Trophoblast cell (in vitro differentiated cells and primary cell): ENCODE data around the gene POLR1A.

Experiments
- DNase-seq, 2 donors: peaks; one replicate each; pipeline ENCODE4 v3.0.0-alpha.2; 2016
- H2AFZ ChIP-seq: 2 replicates; pipeline ENCODE4 v1.6.1; 2013; ENCODE audit warnings: low read length, moderate library complexity, mild to moderate bottlenecking; ENCODE audit not compliant: insufficient read depth, poor library complexity
- H2AK5ac ChIP-seq: 2 replicates; pipeline ENCODE4 v1.6.1; 2013; ENCODE audit warnings: mild to moderate bottlenecking, low read length
- H2BK120ac ChIP-seq: 2 replicates; pipeline ENCODE4 v1.6.1; 2013; ENCODE audit warnings: low read length, mild to moderate bottlenecking, moderate library complexity; ENCODE audit not compliant: insufficient read depth, poor library complexity
- H2BK12ac ChIP-seq: 2 replicates; pipeline ENCODE4 v1.6.1; 2013; ENCODE audit warnings: mild to moderate bottlenecking, low read length, moderate library complexity
- H2BK5ac ChIP-seq: 2 replicates; pipeline ENCODE4 v1.6.1; 2013; ENCODE audit warnings: low read length, low read depth, moderate library complexity, mild to moderate bottlenecking; ENCODE audit not compliant: poor library complexity
- H3K14ac ChIP-seq: 2 replicates; pipeline ENCODE4 v1.6.1; 2013; ENCODE audit warnings: mild to moderate bottlenecking, low read length
- H3K18ac ChIP-seq: 2 replicates; pipeline ENCODE4 v1.6.1; 2013; ENCODE audit warnings: mild to moderate bottlenecking, low read length
- H3K23ac ChIP-seq: 2 replicates; pipeline ENCODE4 v1.6.1; 2013; ENCODE audit warnings: low read length
- H3K27ac ChIP-seq: 2 replicates; pipeline ENCODE4 v1.5.1; 2013; ENCODE audit warnings: low read depth, mild to moderate bottlenecking, inconsistent platforms, low read length, moderate library complexity
- H3K27me3 ChIP-seq: 2 replicates; pipeline ENCODE4 v1.6.1; 2013; ENCODE audit warnings: inconsistent platforms, mild to moderate bottlenecking, low read length, moderate library complexity; ENCODE audit not compliant: insufficient read depth
- H3K36me3 ChIP-seq, 2 experiments: 1 replicate in 1 of 2; 2 replicates in 1 of 2; pipeline ENCODE4 v1.6.1; 2013; ENCODE audit warnings: low read length in 2 of 2, mild to moderate bottlenecking in 2 of 2, moderate library complexity in 1 of 2; ENCODE audit not compliant: insufficient read depth in 2 of 2, control insufficient read depth in 1 of 2
- H3K4ac ChIP-seq: 2 replicates; pipeline ENCODE4 v1.6.1; 2013; ENCODE audit warnings: low read depth, mild to moderate bottlenecking, low read length, moderate library complexity
- H3K4me1 ChIP-seq, 2 experiments: 1 replicate in 1 of 2; 2 replicates in 1 of 2; pipeline ENCODE4 v1.6.1; 2013; ENCODE audit warnings: low read length in 2 of 2, mild to moderate bottlenecking in 2 of 2, moderate library complexity in 1 of 2; ENCODE audit not compliant: insufficient read depth in 2 of 2, control insufficient read depth in 1 of 2
- H3K4me2 ChIP-seq: 2 replicates; pipeline ENCODE4 v1.6.1; 2013; ENCODE audit warnings: inconsistent platforms, mild to moderate bottlenecking, low read length, moderate library complexity
- H3K4me3 ChIP-seq: 2 replicates; pipeline ENCODE4 v1.5.1; 2013; ENCODE audit warnings: mild to moderate bottlenecking, low read depth, low read length, inconsistent platforms
- H3K79me1 ChIP-seq: one replicate; pipeline ENCODE4 v1.6.1; 2013; ENCODE audit warnings: low read length
- H3K79me2 ChIP-seq: 2 replicates; pipeline ENCODE4 v1.6.1; 2013; ENCODE audit warnings: low read length, mild to moderate bottlenecking; ENCODE audit not compliant: control insufficient read depth, insufficient read depth, poor library complexity
- H3K9ac ChIP-seq: 2 replicates; pipeline ENCODE4 v1.6.1; 2013; ENCODE audit warnings: mild to moderate bottlenecking, low read length
- H3K9me3 ChIP-seq: 2 replicates; pipeline ENCODE4 v1.6.1; 2013; ENCODE audit warnings: low read depth, mild to moderate bottlenecking, control low read depth, inconsistent platforms, low read length; ENCODE audit not compliant: insufficient read depth
- H4K12ac ChIP-seq: 2 replicates; pipeline ENCODE4 v1.6.1; 2013; ENCODE audit warnings: low read depth, mild to moderate bottlenecking, low read length, moderate library complexity
- H4K8ac ChIP-seq: 2 replicates; pipeline ENCODE4 v1.6.1; 2013; ENCODE audit warnings: low read depth, mild to moderate bottlenecking, low read length, moderate library complexity
- H4K91ac ChIP-seq: one replicate; pipeline ENCODE4 v1.6.1; 2013; ENCODE audit warnings: low read depth, mild to moderate bottlenecking, low read length, moderate library complexity
- WGBS: extraction: QIAGEN DNeasy Blood & Tissue Kit; methylation state at CpG from one replicate; pipeline ENCODE4 v1.1.7; 2013; ENCODE audit warnings: missing lambda C conversion rate; ENCODE audit not compliant: insufficient read length, insufficient coverage; ENCODE audit errors: extremely low coverage; 5-methylcytosine and 5-hydroxymethylcytosine counted together

POLR1A gene

DNA sequence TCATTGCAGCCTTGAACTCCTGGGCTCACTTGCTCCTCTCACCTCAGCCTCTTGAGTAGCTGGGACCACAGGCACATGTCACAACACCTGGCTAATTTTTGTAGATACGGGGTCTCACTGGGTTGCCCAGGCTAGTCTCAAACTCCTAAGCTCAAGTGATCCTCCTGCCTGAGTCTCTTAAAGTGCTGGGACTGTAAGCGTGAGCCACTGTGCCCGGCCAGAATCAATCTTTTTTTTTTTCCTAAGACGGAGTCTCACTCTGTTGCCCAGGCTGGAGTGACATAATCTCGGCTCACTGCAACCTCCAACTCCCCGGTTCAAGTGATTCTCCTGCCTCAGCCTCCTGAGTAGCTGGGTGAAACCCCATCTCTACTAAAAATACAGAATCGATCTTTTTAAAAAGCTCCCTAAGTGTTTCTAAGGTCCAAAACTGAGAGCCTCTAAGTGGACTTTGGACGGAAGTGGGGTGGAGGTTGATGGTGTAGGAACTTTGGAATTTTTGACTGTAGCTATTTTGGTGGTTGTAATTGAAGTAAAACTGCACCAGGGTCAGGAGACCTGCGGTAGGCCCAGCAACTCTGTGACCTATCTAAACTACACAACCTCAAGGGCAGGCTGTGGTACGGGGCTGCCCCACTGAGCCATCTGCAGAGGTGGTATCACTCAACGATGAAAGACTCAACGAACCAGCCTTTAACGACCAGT is 82.9 kb downstream of the POLR1A start:
- Histone ChIP-seq H3K14ac (no peak overlapping the region), H4K91ac (no peak overlapping the region), H3K9ac (no peak overlapping the region), H3K27ac (no peak overlapping the region), H3K18ac (no peak overlapping the region), H3K4ac (no peak overlapping the region), H3K79me1 (no peaks in the 10 kb centered on the region), H4K8ac (no peak overlapping the region), H3K36me3 (peaks cover 18 to 24% of the 10 kb centered on the region in 2 experiments), H2AFZ (no peak overlapping the region), H2BK120ac (no peak overlapping the region), H3K4me2 (no peak overlapping the region), H3K79me2 (no peaks in the 10 kb centered on the region), H4K12ac (no peak overlapping the region), H3K27me3 (no peaks in the 10 kb centered on the region), H3K9me3 (no peaks in the 10 kb centered on the region), H3K4me1 (peaks cover 5 to 6% of the 10 kb centered on the region in 2 experiments), H2BK5ac (no peak overlapping the region), H2AK5ac (no peak overlapping the region), H3K23ac (no peak overlapping the region), H3K4me3 (no peak overlapping the region), H2BK12ac (no peak overlapping the region)
- no CpG with 5 or more reads among the region's 13 CpGs for WGBS
- DNase-seq = no peak

DNA sequence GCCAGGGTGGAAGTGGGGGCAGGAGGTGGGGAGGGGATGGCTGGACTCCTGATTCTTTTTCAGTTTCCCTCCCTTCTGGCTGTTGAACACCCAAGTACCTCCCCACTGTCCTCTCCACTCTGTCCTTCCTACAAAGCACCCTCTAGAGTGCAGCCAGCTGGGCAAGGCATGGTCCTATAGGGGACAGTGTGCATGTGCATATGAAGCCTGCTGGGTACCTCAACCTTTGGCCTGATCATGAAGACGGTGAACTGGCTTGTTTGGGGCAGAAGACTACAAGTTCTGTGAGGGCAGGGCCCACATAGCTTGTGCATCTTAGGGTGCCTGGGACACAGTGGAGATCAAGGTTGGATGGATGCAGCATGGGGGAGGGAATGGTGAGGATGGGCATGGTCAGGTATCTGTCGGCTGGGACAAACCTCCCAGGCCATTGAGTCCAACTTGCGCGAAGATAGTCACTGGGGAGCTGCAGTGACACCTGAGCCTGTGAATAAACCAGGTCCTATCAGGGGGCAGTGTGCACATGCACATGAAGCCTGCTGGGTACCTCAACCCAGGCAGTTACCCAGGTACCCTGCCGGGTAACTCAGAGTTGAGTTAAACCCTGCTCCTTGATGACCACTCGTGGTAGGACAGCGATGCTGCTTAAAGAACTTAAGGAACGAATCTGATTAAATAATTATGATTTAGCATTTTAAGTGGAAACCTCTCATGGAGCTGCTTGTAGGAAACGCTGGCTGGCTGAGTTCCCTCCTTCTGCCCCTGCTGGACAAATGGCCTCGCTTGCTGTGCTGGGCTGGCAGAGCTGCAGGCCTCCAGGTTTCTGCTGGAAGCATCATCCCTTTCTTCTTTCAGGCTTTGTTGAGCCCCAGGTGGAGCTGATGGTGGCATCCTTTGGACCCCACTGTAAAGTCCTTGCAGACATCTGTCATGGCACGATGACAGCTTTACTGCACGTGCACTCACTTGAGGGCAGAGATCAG is 84.0 kb downstream of the POLR1A start:
- no peak overlapping the region for H3K9ac ChIP-seq
- H3K14ac ChIP-seq = no peak overlapping the region
- no peak overlapping the region for H3K4me2 ChIP-seq
- no peaks in the 10 kb centered on the region for H3K9me3 ChIP-seq
- no peak for DNase-seq
- peaks cover 3 to 4% of the 10 kb centered on the region in 2 experiments for H3K4me1 ChIP-seq
- no peak overlapping the region for H2AK5ac ChIP-seq
- H3K4me3 ChIP-seq = peak overlapping the region; percentile 17
- no CpG with 5 or more reads among the region's 12 CpGs for WGBS
- no peak overlapping the region for H4K91ac ChIP-seq
- H3K27ac ChIP-seq = no peak overlapping the region
- no peak overlapping the region for H4K8ac ChIP-seq
- H3K18ac ChIP-seq = no peak overlapping the region
- H3K79me1 ChIP-seq = no peaks in the 10 kb centered on the region
- no peak overlapping the region for H2BK5ac ChIP-seq
- H2AFZ ChIP-seq = no peak overlapping the region
- H3K4ac ChIP-seq = no peak overlapping the region
- H3K79me2 ChIP-seq = no peaks in the 10 kb centered on the region
- H3K36me3 ChIP-seq = peaks cover 7 to 13% of the 10 kb centered on the region in 2 experiments
- no peaks in the 10 kb centered on the region for H3K27me3 ChIP-seq
- H3K23ac ChIP-seq = no peak overlapping the region
- H4K12ac ChIP-seq = no peak overlapping the region
- no peak overlapping the region for H2BK12ac ChIP-seq
- no peak overlapping the region for H2BK120ac ChIP-seq

DNA sequence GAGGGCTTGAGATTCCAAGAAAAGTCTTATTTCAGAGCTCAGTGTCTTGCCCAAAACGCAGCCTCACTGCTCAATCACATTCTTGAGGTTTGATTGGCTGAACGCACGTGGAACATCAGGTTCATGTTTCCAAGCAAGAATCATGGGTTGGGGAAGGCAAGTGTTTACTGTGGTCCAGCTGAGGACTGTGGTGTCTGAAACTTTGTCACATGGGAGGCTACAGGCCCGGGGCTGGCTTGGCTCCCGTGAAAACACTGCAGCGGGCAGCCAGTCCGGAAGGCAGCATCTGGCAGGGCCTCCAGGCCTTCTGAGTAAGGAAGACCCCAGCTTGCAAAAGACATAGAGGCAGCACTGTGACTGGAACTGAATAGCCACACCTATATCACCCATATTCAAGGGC is 84.7 kb downstream of the POLR1A start:
- Histone ChIP-seq H2AK5ac (no peak overlapping the region), H4K91ac (no peak overlapping the region), H2BK5ac (no peak overlapping the region), H3K4me2 (no peak overlapping the region), H3K9ac (no peak overlapping the region), H3K4me1 (no peaks in the 10 kb centered on the region), H2BK120ac (no peak overlapping the region), H3K79me2 (no peaks in the 10 kb centered on the region), H3K79me1 (no peaks in the 10 kb centered on the region), H3K14ac (no peak overlapping the region), H3K4me3 (no peak overlapping the region), H3K4ac (no peak overlapping the region), H3K27ac (no peak overlapping the region), H3K36me3 (peaks cover 3 to 9% of the 10 kb centered on the region in 2 experiments), H3K27me3 (no peaks in the 10 kb centered on the region), H2AFZ (no peak overlapping the region), H4K12ac (no peak overlapping the region), H3K18ac (no peak overlapping the region), H3K23ac (no peak overlapping the region), H4K8ac (no peak overlapping the region), H3K9me3 (no peaks in the 10 kb centered on the region), H2BK12ac (no peak overlapping the region)
- no peak for DNase-seq
- WGBS = no CpG with 5 or more reads among the region's 7 CpGs

DNA sequence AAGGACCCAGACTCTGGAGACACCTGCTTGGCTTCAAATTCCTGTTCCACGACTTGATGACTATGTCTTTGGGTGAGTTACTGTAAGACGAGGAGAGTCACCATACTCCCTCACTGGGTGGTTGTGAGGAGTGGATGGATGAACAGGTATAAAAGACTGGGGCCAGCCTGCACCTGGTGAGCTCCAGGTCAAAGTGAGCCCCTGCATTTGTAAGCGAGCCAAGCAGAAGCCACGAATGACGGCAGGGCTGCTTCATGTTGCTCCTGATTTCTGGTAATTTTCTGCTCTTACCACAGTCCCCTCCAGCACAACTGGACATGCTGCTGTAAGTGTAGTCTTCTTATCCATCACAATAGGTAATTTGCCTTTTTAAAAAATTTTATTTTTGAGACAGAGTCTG is 86.6 kb downstream of the POLR1A start:
- no peak overlapping the region for H3K18ac ChIP-seq
- H3K79me2 ChIP-seq = no peaks in the 10 kb centered on the region
- H2AFZ ChIP-seq = no peak overlapping the region
- no peak overlapping the region for H2AK5ac ChIP-seq
- H3K36me3 ChIP-seq = peaks cover 0 to 3% of the 10 kb centered on the region in 2 experiments
- no peak overlapping the region for H4K91ac ChIP-seq
- H3K9ac ChIP-seq = no peak overlapping the region
- no peak overlapping the region for H2BK120ac ChIP-seq
- no peak for DNase-seq
- no peaks in the 10 kb centered on the region for H3K4me1 ChIP-seq
- no peak overlapping the region for H3K4ac ChIP-seq
- H3K27me3 ChIP-seq = no peaks in the 10 kb centered on the region
- no peaks in the 10 kb centered on the region for H3K79me1 ChIP-seq
- no peak overlapping the region for H3K27ac ChIP-seq
- H3K4me2 ChIP-seq = no peak overlapping the region
- peaks cover 8% of the 10 kb centered on the region for H3K9me3 ChIP-seq
- no CpG with 5 or more reads among the region's 5 CpGs for WGBS
- H3K23ac ChIP-seq = no peak overlapping the region
- H3K4me3 ChIP-seq = no peak overlapping the region
- H3K14ac ChIP-seq = no peak overlapping the region
- H4K12ac ChIP-seq = no peak overlapping the region
- H2BK12ac ChIP-seq = no peak overlapping the region
- no peak overlapping the region for H2BK5ac ChIP-seq
- no peak overlapping the region for H4K8ac ChIP-seq
